PC-3 (cell line): ENCODE data around the gene CERS1. TPM values are rescaled to one million over a fixed set of nuclear protein-coding genes. Genes with fewer than 3 reads are reported as not detected.
A peak's percentile ranks its signal among the peaks of the same experiment; 100 is the strongest.

Source experiments
- ATAC-seq: fragments of 200-7000 bp; cut with Tn5 transposase; 2 replicates; pipeline ENCODE4 v1.9.1; 2020; ENCODE audit warnings: mild to moderate bottlenecking, moderate library complexity
- BruUV-seq: library from RNA; stranded (reverse); fragments of 400-500 nt; replicated peaks from 2 replicates; lab custom pipeline; 2021; lab: Mats Ljungman, UMichigan
- CTCF ChIA-PET: fragments of 300-600 bp; sonication (Branson Sonifier 250); formaldehyde crosslinking; loops from one replicate; lab custom pipeline; 2022; ENCODE audit warnings: antibody characterized with exemption; lab: Charles Lee
- POLR2A ChIA-PET: fragments of 300-600 bp; sonication (Branson Sonifier 250); formaldehyde crosslinking; loops from one replicate; lab custom pipeline; 2022; ENCODE audit warnings: antibody characterized with exemption; ENCODE audit not compliant: unreplicated experiment; lab: Charles Lee
- DNase-seq: peaks from one replicate; pipeline ENCODE4 v3.0.0-alpha.2; 2015
- H2AFZ ChIP-seq: fragments of 300-600 bp; sonication (generic); 2 replicates; pipeline ENCODE4 v1.6.0; 2016; ENCODE audit warnings: antibody characterized with exemption, low read length
- H3F3A ChIP-seq: fragments of 300-600 bp; sonication (generic); one replicate; pipeline ENCODE4 v1.6.0; 2017; ENCODE audit warnings: antibody characterized with exemption, low read length, control low read depth, mild to moderate bottlenecking; ENCODE audit not compliant: unreplicated experiment
- H3K27ac ChIP-seq: fragments of 300-600 bp; sonication (generic); 2 replicates; pipeline ENCODE4 v1.5.1; 2016; ENCODE audit warnings: mild to moderate bottlenecking, low read length
- H3K27me3 ChIP-seq: fragments of 300-600 bp; sonication (generic); 2 replicates; pipeline ENCODE4 v1.6.1; 2016; ENCODE audit warnings: low read length, mixed read lengths
- H3K36me3 ChIP-seq: fragments of 300-600 bp; sonication (generic); 2 replicates; pipeline ENCODE4 v1.6.1; 2016; ENCODE audit warnings: low read depth, mixed run types, low read length, mixed read lengths
- H3K4me1 ChIP-seq: fragments of 300-600 bp; sonication (generic); 2 replicates; pipeline ENCODE4 v1.5.1; 2016; ENCODE audit warnings: low read length; ENCODE audit not compliant: insufficient read depth
- H3K4me2 ChIP-seq: fragments of 300-600 bp; sonication (generic); 2 replicates; pipeline ENCODE4 v1.6.0; 2016; ENCODE audit warnings: low read length
- H3K4me3 ChIP-seq: fragments of 300-600 bp; sonication (generic); 2 replicates; pipeline ENCODE4 v1.5.1; 2016; ENCODE audit warnings: mild to moderate bottlenecking, low read length, mixed read lengths
- H3K79me2 ChIP-seq: fragments of 300-600 bp; sonication (generic); 2 replicates; pipeline ENCODE4 v1.6.1; 2017; ENCODE audit warnings: low read length, mixed read lengths
- H3K9ac ChIP-seq: fragments of 300-600 bp; sonication (generic); 2 replicates; pipeline ENCODE4 v1.6.0; 2016; ENCODE audit warnings: mild to moderate bottlenecking, low read length
- H3K9me2 ChIP-seq: fragments of 300-600 bp; sonication (generic); replicated peaks from 2 replicates; pipeline ENCODE4 v1.6.1; 2016; ENCODE audit warnings: mixed run types, low read length, mixed read lengths
- H3K9me3 ChIP-seq: fragments of 300-600 bp; sonication (generic); 2 replicates; pipeline ENCODE4 v1.6.1; 2016; ENCODE audit warnings: low read length, mixed read lengths
- H4K20me1 ChIP-seq: fragments of 300-600 bp; sonication (generic); 2 replicates; pipeline ENCODE4 v1.6.1; 2016; ENCODE audit warnings: low read length, mixed read lengths
- CTCF ChIP-seq: fragments of 300-600 bp; sonication (generic); conservative IDR thresholded peaks from 2 replicates; pipeline ENCODE4 v1.5.1; 2017; ENCODE audit warnings: antibody characterized with exemption, low read depth, mild to moderate bottlenecking, low read length
- EZH2 ChIP-seq: fragments of 300-600 bp; sonication (generic); IDR thresholded peaks from one replicate; pipeline ENCODE4 v1.6.1; 2017; ENCODE audit warnings: antibody characterized with exemption, mild to moderate bottlenecking, low read length; ENCODE audit not compliant: unreplicated experiment
- EZH2phosphoT487 ChIP-seq: fragments of 300-600 bp; sonication (generic); IDR thresholded peaks from 2 replicates; pipeline ENCODE4 v1.6.1; 2018; ENCODE audit warnings: mild to moderate bottlenecking, antibody characterized with exemption, low read length, borderline replicate concordance
- intact Hi-C: fragments of 100-400 bp; cut with micrococcal nuclease; formaldehyde crosslinking; loops from 2 replicates; pipeline ENCODE4 v1.9.0; 2023
- total RNA-seq: library from RNA; depleted of rRNA; stranded (reverse); fragments of >200 nt; gene quantifications from 2 replicates; pipeline ENCODE4 v1.2.3, GENCODE V29; 2014

The CERS1 gene
- total RNA-seq, 1 experiment from 2014 or later = 0.95 TPM

DNA sequence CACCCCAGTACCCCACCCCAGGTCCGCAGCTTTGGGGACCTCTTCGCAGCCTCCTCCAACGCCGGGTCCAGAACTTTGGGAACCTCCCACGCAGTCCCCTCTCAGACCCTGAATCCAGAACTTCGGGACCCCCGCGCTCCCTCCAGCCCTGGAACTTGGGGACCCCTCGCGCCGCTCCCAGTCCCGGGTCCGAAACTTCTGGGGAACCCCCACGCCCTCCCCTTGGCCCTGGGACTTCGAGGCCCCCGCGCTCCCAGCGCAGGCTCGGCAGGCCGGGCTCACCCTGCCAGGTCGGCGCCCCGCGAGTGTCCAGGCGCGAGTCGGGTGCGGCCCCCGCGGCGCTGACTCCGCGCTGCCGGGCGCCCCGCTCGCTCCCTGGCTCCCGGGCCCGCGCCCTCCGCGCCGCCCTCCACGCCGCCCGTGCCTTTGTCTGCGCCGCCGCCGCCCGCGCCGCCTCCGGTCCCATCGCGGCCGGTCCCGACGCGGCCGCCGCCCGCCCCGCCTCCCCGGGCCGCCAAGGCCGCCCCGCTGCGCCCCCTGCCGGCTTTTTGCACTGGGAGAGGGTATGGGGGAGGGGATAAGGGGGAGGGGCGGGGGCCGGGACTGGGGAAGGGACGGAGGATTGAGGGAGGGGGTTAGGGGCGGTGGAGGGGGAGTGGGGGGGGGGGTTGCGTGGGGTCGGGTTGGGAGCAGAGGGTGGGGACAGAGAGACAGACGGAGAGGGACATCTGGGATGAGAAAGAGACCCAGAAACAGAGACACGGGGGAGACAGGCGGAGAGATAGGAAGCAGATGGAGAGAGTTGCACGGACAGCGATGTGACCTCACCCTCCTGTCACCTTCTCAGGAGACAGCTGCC is 45.0 kb upstream of the CERS1 start, which contains the start of gene HOMER3:
TSS of gene HOMER3 (minus strand) at position 449 of the 859 bp plus-strand sequence. CDS start 2,235 bp downstream, outside the sequence.
- Histone ChIP-seq H3K4me2 (peak within 1 kb of the TSS; percentile 95), H3K9me3 (no peaks in the 10 kb centered on the region), H3K27me3 (no peaks in the 10 kb centered on the region), H3K27ac (no peak within 1 kb of the TSS), H3K79me2 (peaks cover 21% of the 10 kb centered on the region), H3F3A (no peaks in the 10 kb centered on the region), H4K20me1 (no peaks in the 10 kb centered on the region), H3K4me1 (peaks cover 6% of the 10 kb centered on the region), H3K36me3 (peaks cover 11% of the 10 kb centered on the region), H3K9ac (peak within 1 kb of the TSS; percentile 64), H2AFZ (peak within 1 kb of the TSS; percentile 84), H3K9me2 (no peaks in the 10 kb centered on the region), H3K4me3 (peak within 1 kb of the TSS; percentile 95)
- DNase-seq = peak; percentile 72
- ChIA-PET POLR2A (no interaction called here), CTCF (no interaction called here)
- no TSS peak for BruUV-seq
- TF ChIP-seq EZH2phosphoT487 (no peak), EZH2 (no peak), CTCF (no peak)
- ATAC-seq = peak; percentile 86
- intact Hi-C loops = loop anchor here (1.0 kb wide), 1 partner anchor 45 kb away; no protein-coding TSS in a partner anchor

GRCh38 chr19:18939922-18940768 is 44.2 kb upstream of the CERS1 start:
- ChIA-PET CTCF (interaction anchor here (0.6 kb wide), 1 partner anchor 264 kb away, joined by 10 read pairs; no protein-coding TSS in a partner anchor), POLR2A (no interaction called here)
- DNase-seq (peak; percentile 59), ATAC-seq (peak; percentile 53)
- TF ChIP-seq EZH2 = no peak
- TF ChIP-seq EZH2phosphoT487 = peak; percentile 91
- no peak for TF ChIP-seq CTCF
- intact Hi-C loops = no loop called here
- no peak overlapping the region for H3K27ac ChIP-seq
- H3K36me3 ChIP-seq = peaks cover 11% of the 10 kb centered on the region
- peak overlapping the region; percentile 84 for H2AFZ ChIP-seq
- H3K9ac ChIP-seq = peak overlapping the region; percentile 64
- H3K9me2 ChIP-seq = no peaks in the 10 kb centered on the region
- BruUV-seq = TSS peak; percentile 63
- no peaks in the 10 kb centered on the region for H3K27me3 ChIP-seq
- H3K9me3 ChIP-seq = no peaks in the 10 kb centered on the region
- peak overlapping the region; percentile 95 for H3K4me2 ChIP-seq
- H4K20me1 ChIP-seq = no peaks in the 10 kb centered on the region
- H3K79me2 ChIP-seq = peaks cover 21% of the 10 kb centered on the region
- no peaks in the 10 kb centered on the region for H3F3A ChIP-seq
- peaks cover 6% of the 10 kb centered on the region for H3K4me1 ChIP-seq
- peak overlapping the region; percentile 95 for H3K4me3 ChIP-seq
